Measurements from ENCODE around the gene TAPBP.

The TAPBP gene

GRCh38 chr6:33318426-33319073, 4.7 kb upstream of the TAPBP start:
- DNase-seq = no peak

- peak; percentile 81 for DNase-seq
These were observed 4.0 kb upstream of the TAPBP start, which contains the start of gene ZBTB22 for GRCh38 chr6:33317669-33318425. TSS of gene ZBTB22 (minus strand) at chr6:33317744. CDS start at chr6:33316916, 828 bp downstream.

GRCh38 chr6:33317419-33317668, 3.5 kb upstream of the TAPBP start:
- DNase-seq = no peak

- DNase-seq = no peak
These were observed 2.9 kb upstream of the TAPBP start for GRCh38 chr6:33316603-33317418.

- DNase-seq = no peak
These were observed 2.1 kb upstream of the TAPBP start for GRCh38 chr6:33315793-33316602.

GRCh38 chr6:33314943-33315792, 1.3 kb upstream of the TAPBP start:
- DNase-seq = no peak

GRCh38 chr6:33314515-33314942, 651 bp upstream of the TAPBP start:
- DNase-seq = no peak

GRCh38 chr6:33313105-33313708, 671 bp downstream of the TAPBP start:
- DNase-seq = no peak

GRCh38 chr6:33312361-33313104, 1.3 kb downstream of the TAPBP start:
- DNase-seq = no peak

GRCh38 chr6:33306356-33306755, 7.5 kb downstream of the TAPBP start:
- no peak for DNase-seq

GRCh38 chr6:33305052-33305451, 8.8 kb downstream of the TAPBP start:
- DNase-seq = no peak

- DNase-seq = no peak
These were observed 9.7 kb downstream of the TAPBP start for GRCh38 chr6:33304216-33304615.

GRCh38 chr6:33301877-33302276, 12.0 kb downstream of the TAPBP start:
- no peak for DNase-seq

GRCh38 chr6:33299237-33299944, 14.5 kb downstream of the TAPBP start:
- DNase-seq = peak; percentile 54

GRCh38 chr6:33298773-33299236, 15.1 kb downstream of the TAPBP start, which contains the start of gene RGL2:
TSS of gene RGL2 (minus strand) at chr6:33298942. CDS start at chr6:33298610, 332 bp downstream.
- no peak for DNase-seq

- DNase-seq = no peak
These were observed 15.7 kb downstream of the TAPBP start for GRCh38 chr6:33297956-33298772.

GRCh38 chr6:33297406-33297955, 16.4 kb downstream of the TAPBP start:
- DNase-seq = no peak

- no peak for DNase-seq
These were observed 17.0 kb downstream of the TAPBP start for GRCh38 chr6:33296797-33297405.

All from NCI-H524 treated with DMSO at 0.1 percent for 48 hours (cell line).